Lower leg skin (tissue), 4 donors: Measurements from ENCODE around the gene UBE2I. TPM values are rescaled to one million over a fixed set of nuclear protein-coding genes. Genes with fewer than 3 reads are reported as not detected.

Experiments
- DNase-seq, 2 donors: peaks; one replicate each; pipeline ENCODE4 v3.0.0-alpha.2; 2019; ENCODE audit warnings: low spot score in 2 of 2
- H3K4me3 ChIP-seq: fragments of 200-600 bp; sonication (generic); 2 replicates; pipeline ENCODE4 v1.5.1; 2017; ENCODE audit warnings: mild to moderate bottlenecking, low read depth; ENCODE audit not compliant: poor library complexity, severe bottlenecking
- POLR2A ChIP-seq, 2 donors: fragments of 450-650 bp; IDR thresholded peaks; one replicate each; pipeline ENCODE4 v1.6.1; 2016 to 2017; ENCODE audit warnings: antibody characterized with exemption in 2 of 2, mild to moderate bottlenecking in 1 of 2, moderate library complexity in 1 of 2
- whole genome bisulfite sequencing, 2 donors: methylation state at CpG; one replicate each; pipeline ENCODE4 v1.1.5; 2018; 5-methylcytosine and 5-hydroxymethylcytosine counted together
- intact Hi-C: fragments of 100-400 bp; cut with DNase I; formaldehyde crosslinking; loops from one replicate; pipeline ENCODE4 v1.15.0; 2023; ENCODE audit warnings: low total_unique reads
- total RNA-seq, 4 donors: library from RNA; depleted of rRNA; stranded (reverse); fragments of >200 nt; gene quantifications; one replicate each; pipeline ENCODE4 v1.1.0, GENCODE V29; 2016
- TF ChIP-seq, protein P1 (sequence below), 3 donors: fragments of 450-650 bp; IDR thresholded peaks; one replicate each; pipeline ENCODE4 v1.5.1; 2016; ENCODE audit warnings: antibody characterized with exemption in 3 of 3, mild to moderate bottlenecking in 3 of 3, moderate library complexity in 2 of 3

UBE2I gene
- total RNA-seq, 4 donors from 2014 or later, result 42.1 to 138 (median 47.4) TPM

DNA sequence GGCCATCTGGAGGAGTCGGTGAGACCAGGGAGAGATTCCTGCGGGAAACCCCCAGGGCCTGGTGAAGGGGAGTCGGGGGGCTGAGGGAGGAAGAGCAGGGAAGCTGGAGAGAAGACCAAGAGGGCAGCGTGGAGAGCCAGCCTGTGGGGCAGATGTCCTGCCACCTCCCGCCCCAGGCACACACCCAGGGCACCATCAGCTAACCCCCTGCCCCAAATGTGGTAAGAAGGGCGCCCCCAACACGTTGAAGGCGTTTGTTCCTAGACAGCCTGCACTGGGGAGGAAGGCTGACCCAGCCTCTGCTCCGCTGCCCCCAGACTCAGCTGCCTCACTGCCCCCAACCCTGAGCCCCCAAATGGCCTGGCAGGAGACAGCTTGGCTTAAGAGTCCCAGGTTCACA lies 25.3 kb downstream of the UBE2I start:
- 32 to 39% methylated on average over 9 of the region's 9 CpGs for WGBS, 2 donors
- intact Hi-C loops, result no loop called here
- no peak overlapping the region for H3K4me3 ChIP-seq
- TF ChIP-seq, protein P1, sequence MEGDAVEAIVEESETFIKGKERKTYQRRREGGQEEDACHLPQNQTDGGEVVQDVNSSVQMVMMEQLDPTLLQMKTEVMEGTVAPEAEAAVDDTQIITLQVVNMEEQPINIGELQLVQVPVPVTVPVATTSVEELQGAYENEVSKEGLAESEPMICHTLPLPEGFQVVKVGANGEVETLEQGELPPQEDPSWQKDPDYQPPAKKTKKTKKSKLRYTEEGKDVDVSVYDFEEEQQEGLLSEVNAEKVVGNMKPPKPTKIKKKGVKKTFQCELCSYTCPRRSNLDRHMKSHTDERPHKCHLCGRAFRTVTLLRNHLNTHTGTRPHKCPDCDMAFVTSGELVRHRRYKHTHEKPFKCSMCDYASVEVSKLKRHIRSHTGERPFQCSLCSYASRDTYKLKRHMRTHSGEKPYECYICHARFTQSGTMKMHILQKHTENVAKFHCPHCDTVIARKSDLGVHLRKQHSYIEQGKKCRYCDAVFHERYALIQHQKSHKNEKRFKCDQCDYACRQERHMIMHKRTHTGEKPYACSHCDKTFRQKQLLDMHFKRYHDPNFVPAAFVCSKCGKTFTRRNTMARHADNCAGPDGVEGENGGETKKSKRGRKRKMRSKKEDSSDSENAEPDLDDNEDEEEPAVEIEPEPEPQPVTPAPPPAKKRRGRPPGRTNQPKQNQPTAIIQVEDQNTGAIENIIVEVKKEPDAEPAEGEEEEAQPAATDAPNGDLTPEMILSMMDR (IDR thresholded peaks at IDR 0.05), result no peak
- no peak for TF ChIP-seq POLR2A (IDR thresholded peaks at IDR 0.05)
- no peak for DNase-seq

DNA sequence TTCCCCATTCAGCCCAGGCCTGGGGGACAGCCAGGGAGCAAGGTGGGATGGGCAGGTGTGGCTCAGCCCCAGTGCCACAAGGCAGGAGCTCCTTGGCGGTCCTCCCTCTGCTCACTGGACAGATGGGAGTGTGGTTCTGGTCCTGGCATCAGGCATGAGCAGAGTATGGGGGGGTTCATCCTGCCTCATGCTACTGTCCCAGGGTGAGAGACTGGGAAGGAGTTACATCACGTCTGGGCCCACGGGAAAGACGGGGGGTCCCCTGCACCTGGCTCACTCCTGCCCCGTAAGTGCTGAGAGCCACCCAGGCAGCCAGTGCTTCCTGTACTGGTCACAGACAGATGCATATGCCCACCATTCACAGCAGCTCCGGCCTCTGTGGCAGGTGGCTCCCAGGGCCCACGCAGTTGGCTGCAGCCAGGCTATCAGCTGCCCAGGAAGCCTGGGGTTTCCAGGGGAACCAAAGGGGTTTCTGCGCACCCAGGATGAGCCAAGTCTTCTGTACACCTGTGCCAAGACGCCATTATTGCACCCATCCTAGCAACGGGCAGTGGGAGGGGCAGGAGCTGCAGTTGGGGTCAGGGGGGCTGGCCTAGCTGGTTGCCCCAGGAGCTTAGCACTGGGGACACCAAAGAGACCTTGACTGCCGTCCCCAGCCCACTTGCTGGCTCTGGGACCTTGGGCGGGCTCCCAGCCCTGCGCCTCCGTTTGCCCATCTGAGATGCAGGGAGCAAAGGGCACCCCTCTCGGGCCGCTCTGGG lies 26.0 kb downstream of the UBE2I start:
- 34 to 40% methylated on average over 16 of the region's 16 CpGs for WGBS, 2 donors
- intact Hi-C loops, result no loop called here
- no peak for DNase-seq
- TF ChIP-seq, protein P1 (IDR thresholded peaks at IDR 0.05), result no peak
- TF ChIP-seq POLR2A (IDR thresholded peaks at IDR 0.05), result no peak
- H3K4me3 ChIP-seq, result no peak overlapping the region

DNA sequence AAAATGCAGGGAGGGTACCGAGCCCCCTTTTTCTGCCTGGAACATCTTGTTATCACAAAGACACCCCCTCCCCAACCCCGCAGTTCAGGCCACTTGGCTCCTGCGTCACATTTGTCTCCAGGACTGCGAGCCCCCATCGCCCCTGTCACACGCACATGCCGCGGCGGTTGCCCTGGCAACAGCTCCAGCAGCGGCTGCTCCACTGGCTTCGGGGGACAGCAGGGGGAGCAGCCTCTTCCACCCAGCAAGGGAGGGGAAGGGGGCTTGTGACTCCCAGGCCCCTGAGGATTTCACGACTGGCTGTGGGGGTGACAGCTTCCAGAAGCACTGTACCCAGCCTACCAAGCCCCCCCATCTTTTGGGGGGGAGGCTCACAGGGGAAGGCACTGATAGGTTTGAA lies 26.6 kb downstream of the UBE2I start:
- no peak for DNase-seq
- WGBS, 2 donors, result 8% methylated on average over 12 of the region's 12 CpGs
- intact Hi-C loops, result no loop called here
- TF ChIP-seq, protein P1 (IDR thresholded peaks at IDR 0.05), result no peak
- no peak for TF ChIP-seq POLR2A (IDR thresholded peaks at IDR 0.05)
- no peak overlapping the region for H3K4me3 ChIP-seq

DNA sequence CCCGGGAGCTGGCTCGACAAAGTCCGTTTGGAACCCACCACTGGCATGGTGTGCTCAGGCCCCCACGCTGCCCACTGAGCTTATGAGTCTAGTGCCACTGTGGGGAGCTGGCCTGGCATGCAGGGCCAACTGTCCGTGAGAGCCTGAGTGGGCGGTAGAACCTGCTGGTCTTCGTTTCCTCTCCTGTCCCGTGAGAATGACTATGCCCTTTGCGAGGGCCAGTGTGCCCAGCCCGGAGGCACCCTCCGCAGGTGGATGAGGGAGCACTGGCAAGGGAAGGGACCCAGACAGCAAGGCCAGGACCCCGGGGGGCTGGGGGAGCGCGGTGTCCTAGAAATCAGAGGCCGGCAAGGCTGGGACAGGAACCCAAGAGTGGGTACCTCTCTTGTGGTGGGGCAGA lies 27.2 kb downstream of the UBE2I start:
- WGBS, 2 donors, result 56 to 64% methylated on average over 13 to 14 of the region's 15 CpGs
- intact Hi-C loops, result no loop called here
- no peak overlapping the region for H3K4me3 ChIP-seq
- DNase-seq, result no peak
- TF ChIP-seq, protein P1 (IDR thresholded peaks at IDR 0.05), result no peak
- TF ChIP-seq POLR2A (IDR thresholded peaks at IDR 0.05), result no peak

DNA sequence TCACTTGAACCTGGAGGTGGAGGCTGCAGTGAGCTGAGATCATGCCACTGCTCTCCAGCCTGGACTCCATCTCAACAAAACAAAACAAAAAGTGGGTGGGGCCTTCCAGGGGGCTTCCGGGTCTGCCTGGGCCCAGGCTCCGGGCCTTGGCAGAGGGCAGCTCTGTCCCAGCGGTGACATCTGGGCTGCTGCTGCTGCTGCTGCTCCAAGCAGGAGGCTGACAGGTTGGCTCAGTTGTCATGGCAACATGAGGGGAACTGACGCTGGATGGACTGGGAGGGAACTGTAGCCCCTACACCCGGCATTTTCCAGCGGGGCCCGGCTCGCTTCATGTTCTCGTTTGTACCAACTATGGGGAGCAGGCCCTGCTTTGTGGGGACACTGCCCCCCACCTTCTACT lies 28.1 kb downstream of the UBE2I start:
- intact Hi-C loops, result no loop called here
- 36 to 47% methylated on average over 8 of the region's 9 CpGs for WGBS, 2 donors

More for the DNA sequence above, 28.1 kb downstream of the UBE2I start:
- no peak overlapping the region for H3K4me3 ChIP-seq
- TF ChIP-seq POLR2A (IDR thresholded peaks at IDR 0.05), result no peak
- TF ChIP-seq, protein P1 (IDR thresholded peaks at IDR 0.05), result no peak
- DNase-seq, result no peak
